Spleen (tissue), 7 donors: ENCODE measurements around the gene MPDU1.

Source experiments
- CTCF ChIP-seq, 11 experiments: fragments of 200-600 bp in 7 of 11; fragments of 450-650 bp in 4 of 11; sonication (generic) in 4 of 11; IDR thresholded peaks in 8 of 11; conservative IDR thresholded peaks in 3 of 11; 1 replicate in 7 of 11; 2 replicates in 4 of 11; pipeline versions ENCODE4 v1.4.0 to v1.8.0; 2016 to 2021; ENCODE audit warnings: antibody characterized with exemption in 11 of 11, inconsistent platforms in 4 of 11, mild to moderate bottlenecking in 1 of 11
- POLR2AphosphoS5 ChIP-seq, 3 donors: sonication (generic); formaldehyde crosslinking; IDR thresholded peaks; one replicate each; pipeline ENCODE4 v1.5.1; 2017; ENCODE audit warnings: antibody characterized with exemption in 3 of 3
- donor health status: DM: no; HTN: no; CAD: no; lungs with moderate emphysema.
- donor health status: DM: no; HTN: no; CAD: no.
- donor health status: DM: no; HTN: no; CAD: no.

- TF ChIP-seq POLR2AphosphoS5 (IDR thresholded peaks at IDR 0.05) = peak; percentile 74 to 83 (median 76)
- TF ChIP-seq CTCF (IDR thresholded peaks at IDR 0.05 in 8 of 11, conservative IDR thresholded peaks at IDR 0.05 in 3 of 11) = peak; percentile 71 to 94 (median 83)
Observed at GRCh38 chr17:7589204-7589868, 5.7 kb downstream of the MPDU1 start.
